Measurements from ENCODE around the gene BOC.

DNA sequence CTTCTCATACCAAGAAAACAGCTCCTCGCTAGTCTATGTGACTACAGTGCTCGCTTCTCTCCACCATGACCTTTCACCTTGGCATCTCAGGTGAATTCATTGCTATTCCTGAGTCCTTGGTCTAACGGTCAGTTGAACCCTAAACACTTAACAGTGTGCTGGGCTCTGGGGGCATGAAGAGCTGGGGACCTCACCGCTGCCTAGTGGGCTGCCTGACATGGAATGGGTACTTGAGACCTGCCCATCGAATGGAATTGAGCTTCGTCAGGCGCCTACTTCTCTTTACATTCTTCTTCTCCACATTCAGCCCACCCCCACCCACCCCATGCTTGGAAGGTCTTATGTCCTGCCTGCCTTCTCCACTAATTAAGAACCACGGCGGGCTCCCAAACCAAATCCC is 22.1 kb downstream of the BOC start:
- no peak for TF ChIP-seq EZH2phosphoT487 (IDR thresholded peaks at IDR 0.05; ENCODE audit: insufficient read depth, low read depth)
- no peak for TF ChIP-seq EZH2 (IDR thresholded peaks at IDR 0.05; ENCODE audit: insufficient read depth, poor library complexity, severe bottlenecking)
